HepG2 (cell line): Measurements from ENCODE around the gene LRRC8E. TPM values are rescaled to one million over a fixed set of nuclear protein-coding genes. Genes with fewer than 3 reads are reported as not detected.

Experiments used
- CHD4 ChIP-seq: fragments of 200-600 bp; sonication (generic); IDR thresholded peaks from 2 replicates; pipeline ENCODE4 v1.7.0; 2017; ENCODE audit warnings: mild to moderate bottlenecking, low read length, borderline replicate concordance
- CSRNP2 ChIP-seq: sonication (generic); formaldehyde crosslinking; conservative IDR thresholded peaks from 2 replicates; pipeline ENCODE4 v1.8.0; 2022; ENCODE audit warnings: low read depth, missing genetic modification reagents
- ELF1 ChIP-seq: sonication (generic); formaldehyde crosslinking; IDR thresholded peaks from 2 replicates; pipeline ENCODE4 v1.4.0; 2020; ENCODE audit warnings: missing genetic modification reagents
- HOXD1 ChIP-seq: sonication (generic); formaldehyde crosslinking; IDR thresholded peaks from 2 replicates; pipeline ENCODE4 v1.5.0; 2020; ENCODE audit warnings: missing genetic modification reagents
- KDM3A ChIP-seq: IDR thresholded peaks from 2 replicates; pipeline ENCODE4 v1.6.1; 2018; ENCODE audit warnings: low read depth, missing compliant biosample characterization
- RBM39 ChIP-seq: fragments of 200-400 bp; formaldehyde crosslinking; IDR thresholded peaks from one replicate; pipeline ENCODE4 v1.6.1; 2018; ENCODE audit warnings: antibody characterized with exemption, mild to moderate bottlenecking, low read depth, low read length; ENCODE audit not compliant: poor library complexity, severe bottlenecking
- ZBTB1 ChIP-seq: sonication (generic); formaldehyde crosslinking; IDR thresholded peaks from 2 replicates; pipeline ENCODE4 v1.4.0; 2020; ENCODE audit warnings: missing genetic modification reagents, borderline replicate concordance
- ZKSCAN8 ChIP-seq: IDR thresholded peaks from 2 replicates; pipeline ENCODE4 v1.6.1; 2016; ENCODE audit warnings: borderline replicate concordance, missing genetic modification reagents, missing compliant biosample characterization
- ZNF362 ChIP-seq: sonication (generic); formaldehyde crosslinking; IDR thresholded peaks from 2 replicates; pipeline ENCODE4 v1.4.0; 2020; ENCODE audit warnings: missing genetic modification reagents, mild to moderate bottlenecking, borderline replicate concordance
- ZNF382 ChIP-seq: sonication (generic); formaldehyde crosslinking; IDR thresholded peaks from 2 replicates; pipeline ENCODE4 v1.5.0; 2020; ENCODE audit warnings: missing genetic modification reagents, mild to moderate bottlenecking, borderline replicate concordance
- ZNF766 ChIP-seq: sonication (generic); formaldehyde crosslinking; IDR thresholded peaks from 2 replicates; pipeline ENCODE4 v1.5.0; 2020; ENCODE audit warnings: missing genetic modification reagents, borderline replicate concordance
- ZNF776 ChIP-seq: sonication (generic); formaldehyde crosslinking; IDR thresholded peaks from 2 replicates; pipeline ENCODE4 v1.4.0; 2020; ENCODE audit warnings: mild to moderate bottlenecking, missing genetic modification reagents
- ZSCAN30 ChIP-seq: sonication (generic); formaldehyde crosslinking; IDR thresholded peaks from 2 replicates; pipeline ENCODE4 v1.5.0; 2020; ENCODE audit warnings: mild to moderate bottlenecking, missing genetic modification reagents
- polyA plus RNA-seq, 8 experiments: library from polyadenylated mRNA; depleted of rRNA in 3 of 8; stranded (reverse) in 7 of 8; unstranded in 1 of 8; fragments of >200 nt; fragmentation: Illumina TruSeq in 4 of 8; extraction: Trizol in 4 of 8; gene quantifications; 2 replicates each; pipeline versions ENCODE4 v1.2.1 to v1.2.3, GENCODE V29; 2011 to 2016; ENCODE audit warnings: low read depth in 4 of 8, missing spikeins in 1 of 8, mixed read lengths in 1 of 8; ENCODE audit not compliant: insufficient read depth in 1 of 8
- total RNA-seq, 5 experiments: library from RNA; depleted of rRNA; stranded (reverse); fragments of >200 nt; fragmentation: Illumina TruSeq; extraction: Trizol; gene quantifications; 2 replicates each; pipeline ENCODE4 v1.2.3, GENCODE V29; 2016; ENCODE audit warnings: low read depth in 1 of 5
- TF ChIP-seq, protein P1 (sequence below): sonication (generic); formaldehyde crosslinking; IDR thresholded peaks from 2 replicates; pipeline ENCODE4 v1.5.1; 2020; ENCODE audit warnings: mild to moderate bottlenecking, missing genetic modification reagents
- TF ChIP-seq, protein P2 (sequence below): sonication (generic); formaldehyde crosslinking; IDR thresholded peaks from 2 replicates; pipeline ENCODE4 v1.4.0; 2020; ENCODE audit warnings: mild to moderate bottlenecking, missing genetic modification reagents
- TF ChIP-seq, protein P3 (sequence below): sonication (generic); formaldehyde crosslinking; IDR thresholded peaks from 2 replicates; pipeline ENCODE4 v1.4.0; 2020; ENCODE audit warnings: missing genetic modification reagents
- TF ChIP-seq, protein P4 (sequence below): sonication (generic); formaldehyde crosslinking; IDR thresholded peaks from 2 replicates; pipeline ENCODE4 v1.5.0; 2020; ENCODE audit warnings: missing genetic modification reagents

Gene LRRC8E
- total and polyA plus RNA-seq, 2 of the 13 experiments (the other 11 are each of a cell fraction or from before 2014, with no cell fraction given), result 8.0 to 10.3 TPM

DNA sequence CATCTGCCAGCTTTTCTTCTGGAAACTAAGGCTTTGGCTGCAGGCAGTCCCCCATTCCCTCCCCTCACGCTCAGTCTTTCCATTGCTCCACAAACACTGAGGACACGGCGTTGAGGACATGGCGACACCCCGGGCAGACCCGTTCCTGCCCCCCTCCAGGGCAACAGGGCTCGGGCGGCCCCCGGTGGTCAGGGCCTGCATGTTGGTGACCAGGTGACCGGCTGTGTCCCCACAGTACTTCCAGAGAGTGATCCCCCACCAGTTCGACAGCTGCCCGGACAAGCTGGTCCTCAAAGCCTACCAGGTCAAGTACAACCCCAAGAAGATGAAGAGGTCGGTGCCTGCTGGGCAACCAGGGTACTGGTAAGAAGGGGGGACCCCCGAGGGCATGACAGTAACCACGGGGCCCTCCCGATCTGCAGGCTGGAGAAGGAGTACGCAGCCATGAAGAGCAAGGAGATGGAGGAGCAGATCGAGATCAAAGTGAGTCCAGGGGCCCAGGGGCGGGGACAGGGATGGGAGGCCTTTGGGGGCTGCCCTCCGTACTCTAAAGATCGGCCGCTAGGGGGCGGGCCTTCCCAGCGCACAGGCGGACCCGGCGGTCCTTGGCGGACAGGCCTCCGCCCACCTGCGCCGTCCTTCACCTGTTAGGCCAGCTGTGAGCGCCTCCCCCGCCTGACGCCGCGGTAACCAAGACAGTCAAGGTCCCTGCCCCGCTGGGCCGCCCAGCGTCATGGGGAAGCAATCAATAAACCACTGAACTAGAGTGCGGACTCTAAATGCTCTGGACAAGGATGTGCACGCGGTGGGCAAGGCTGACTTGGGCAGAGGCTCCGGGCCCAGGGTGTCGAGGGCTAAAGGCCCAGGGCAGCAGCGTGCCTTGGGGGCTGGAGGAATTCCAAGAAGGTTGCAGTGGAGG is 35.2 kb upstream of the LRRC8E start (continued):
- TF ChIP-seq ZBTB1 (CRISPR knock-in tag) (no peak), HOXD1 (0 out of 2 replicates have a peak, but pooled peaks have one; percentile 27), RBM39 (no peak), CSRNP2 (no peak), KDM3A (CRISPR knock-in tag) (peak; percentile 98), CHD4 (no peak), ZKSCAN8 (CRISPR knock-in tag) (peak; percentile 45; the same call in 1 of the 2 replicates), ELF1 (CRISPR knock-in tag) (peak; percentile 74), ZNF382 (no peak), ZNF776 (CRISPR knock-in tag) (peak; percentile 78; the same call in 1 of the 2 replicates), ZNF362 (CRISPR knock-in tag) (peak; percentile 28; the same call in 1 of the 2 replicates), ZNF766 (CRISPR knock-in tag) (peak; percentile 83), ZSCAN30 (no peak)
- TF ChIP-seq, protein P1, sequence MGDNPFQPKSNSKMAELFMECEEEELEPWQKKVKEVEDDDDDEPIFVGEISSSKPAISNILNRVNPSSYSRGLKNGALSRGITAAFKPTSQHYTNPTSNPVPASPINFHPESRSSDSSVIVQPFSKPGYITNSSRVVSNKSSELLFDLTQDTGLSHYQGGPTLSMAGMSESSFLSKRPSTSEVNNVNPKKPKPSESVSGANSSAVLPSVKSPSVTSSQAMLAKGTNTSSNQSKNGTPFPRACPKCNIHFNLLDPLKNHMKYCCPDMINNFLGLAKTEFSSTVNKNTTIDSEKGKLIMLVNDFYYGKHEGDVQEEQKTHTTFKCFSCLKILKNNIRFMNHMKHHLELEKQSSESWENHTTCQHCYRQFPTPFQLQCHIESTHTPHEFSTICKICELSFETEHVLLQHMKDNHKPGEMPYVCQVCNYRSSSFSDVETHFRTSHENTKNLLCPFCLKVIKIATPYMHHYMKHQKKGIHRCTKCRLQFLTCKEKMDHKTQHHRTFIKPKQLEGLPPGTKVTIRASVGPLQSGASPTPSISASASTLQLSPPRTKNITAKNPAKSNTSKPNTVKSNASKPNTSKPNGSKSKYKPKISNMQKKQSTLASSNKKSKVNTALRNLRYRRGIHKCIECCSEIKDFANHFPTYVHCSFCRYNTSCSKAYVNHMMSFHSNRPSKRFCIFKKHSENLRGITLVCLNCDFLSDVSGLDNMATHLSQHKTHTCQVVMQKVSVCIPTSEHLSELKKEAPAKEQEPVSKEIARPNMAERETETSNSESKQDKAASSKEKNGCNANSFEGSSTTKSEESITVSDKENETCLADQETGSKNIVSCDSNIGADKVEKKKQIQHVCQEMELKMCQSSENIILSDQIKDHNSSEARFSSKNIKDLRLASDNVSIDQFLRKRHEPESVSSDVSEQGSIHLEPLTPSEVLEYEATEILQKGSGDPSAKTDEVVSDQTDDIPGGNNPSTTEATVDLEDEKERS (CRISPR knock-in tag), result 0 out of 2 replicates have a peak, but pooled peaks have one; percentile 21
- TF ChIP-seq, protein P2, sequence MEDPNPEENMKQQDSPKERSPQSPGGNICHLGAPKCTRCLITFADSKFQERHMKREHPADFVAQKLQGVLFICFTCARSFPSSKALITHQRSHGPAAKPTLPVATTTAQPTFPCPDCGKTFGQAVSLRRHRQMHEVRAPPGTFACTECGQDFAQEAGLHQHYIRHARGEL (CRISPR knock-in tag), result peak; percentile 61; the same call in 1 of the 2 replicates
- TF ChIP-seq, protein P3, sequence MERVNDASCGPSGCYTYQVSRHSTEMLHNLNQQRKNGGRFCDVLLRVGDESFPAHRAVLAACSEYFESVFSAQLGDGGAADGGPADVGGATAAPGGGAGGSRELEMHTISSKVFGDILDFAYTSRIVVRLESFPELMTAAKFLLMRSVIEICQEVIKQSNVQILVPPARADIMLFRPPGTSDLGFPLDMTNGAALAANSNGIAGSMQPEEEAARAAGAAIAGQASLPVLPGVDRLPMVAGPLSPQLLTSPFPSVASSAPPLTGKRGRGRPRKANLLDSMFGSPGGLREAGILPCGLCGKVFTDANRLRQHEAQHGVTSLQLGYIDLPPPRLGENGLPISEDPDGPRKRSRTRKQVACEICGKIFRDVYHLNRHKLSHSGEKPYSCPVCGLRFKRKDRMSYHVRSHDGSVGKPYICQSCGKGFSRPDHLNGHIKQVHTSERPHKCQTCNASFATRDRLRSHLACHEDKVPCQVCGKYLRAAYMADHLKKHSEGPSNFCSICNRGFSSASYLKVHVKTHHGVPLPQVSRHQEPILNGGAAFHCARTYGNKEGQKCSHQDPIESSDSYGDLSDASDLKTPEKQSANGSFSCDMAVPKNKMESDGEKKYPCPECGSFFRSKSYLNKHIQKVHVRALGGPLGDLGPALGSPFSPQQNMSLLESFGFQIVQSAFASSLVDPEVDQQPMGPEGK (CRISPR knock-in tag), result peak; percentile 91
- TF ChIP-seq, protein P4, sequence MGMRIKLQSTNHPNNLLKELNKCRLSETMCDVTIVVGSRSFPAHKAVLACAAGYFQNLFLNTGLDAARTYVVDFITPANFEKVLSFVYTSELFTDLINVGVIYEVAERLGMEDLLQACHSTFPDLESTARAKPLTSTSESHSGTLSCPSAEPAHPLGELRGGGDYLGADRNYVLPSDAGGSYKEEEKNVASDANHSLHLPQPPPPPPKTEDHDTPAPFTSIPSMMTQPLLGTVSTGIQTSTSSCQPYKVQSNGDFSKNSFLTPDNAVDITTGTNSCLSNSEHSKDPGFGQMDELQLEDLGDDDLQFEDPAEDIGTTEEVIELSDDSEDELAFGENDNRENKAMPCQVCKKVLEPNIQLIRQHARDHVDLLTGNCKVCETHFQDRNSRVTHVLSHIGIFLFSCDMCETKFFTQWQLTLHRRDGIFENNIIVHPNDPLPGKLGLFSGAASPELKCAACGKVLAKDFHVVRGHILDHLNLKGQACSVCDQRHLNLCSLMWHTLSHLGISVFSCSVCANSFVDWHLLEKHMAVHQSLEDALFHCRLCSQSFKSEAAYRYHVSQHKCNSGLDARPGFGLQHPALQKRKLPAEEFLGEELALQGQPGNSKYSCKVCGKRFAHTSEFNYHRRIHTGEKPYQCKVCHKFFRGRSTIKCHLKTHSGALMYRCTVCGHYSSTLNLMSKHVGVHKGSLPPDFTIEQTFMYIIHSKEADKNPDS, result peak; percentile 83; the same call in 1 of the 2 replicates
